Spleen (tissue), 7 donors: ENCODE measurements around the gene ITGB5.

Source experiments
- CTCF ChIP-seq, 11 experiments: fragments of 200-600 bp in 7 of 11; fragments of 450-650 bp in 4 of 11; sonication (generic) in 4 of 11; IDR thresholded peaks in 8 of 11; conservative IDR thresholded peaks in 3 of 11; 1 replicate in 7 of 11; 2 replicates in 4 of 11; pipeline versions ENCODE4 v1.4.0 to v1.8.0; 2016 to 2021; ENCODE audit warnings: antibody characterized with exemption in 11 of 11, inconsistent platforms in 4 of 11, mild to moderate bottlenecking in 1 of 11
- POLR2A ChIP-seq, 3 donors: fragments of 450-650 bp; IDR thresholded peaks; one replicate each; pipeline ENCODE4 v1.5.1; 2017; ENCODE audit warnings: antibody characterized with exemption in 3 of 3, mild to moderate bottlenecking in 1 of 3
- donor health status: DM: no; HTN: no; CAD: no; lungs with moderate emphysema.
- donor health status: DM: no; HTN: no; CAD: no.
- donor health status: DM: no; HTN: no; CAD: no.

- no peak for TF ChIP-seq POLR2A (IDR thresholded peaks at IDR 0.05)
- no peak for TF ChIP-seq CTCF (IDR thresholded peaks at IDR 0.05 in 8 of 11, conservative IDR thresholded peaks at IDR 0.05 in 3 of 11)
Measured at GRCh38 chr3:124873226-124873625, 13.9 kb downstream of the ITGB5 start.
